ENCODE measurements around the gene WWOX.

The WWOX gene

DNA sequence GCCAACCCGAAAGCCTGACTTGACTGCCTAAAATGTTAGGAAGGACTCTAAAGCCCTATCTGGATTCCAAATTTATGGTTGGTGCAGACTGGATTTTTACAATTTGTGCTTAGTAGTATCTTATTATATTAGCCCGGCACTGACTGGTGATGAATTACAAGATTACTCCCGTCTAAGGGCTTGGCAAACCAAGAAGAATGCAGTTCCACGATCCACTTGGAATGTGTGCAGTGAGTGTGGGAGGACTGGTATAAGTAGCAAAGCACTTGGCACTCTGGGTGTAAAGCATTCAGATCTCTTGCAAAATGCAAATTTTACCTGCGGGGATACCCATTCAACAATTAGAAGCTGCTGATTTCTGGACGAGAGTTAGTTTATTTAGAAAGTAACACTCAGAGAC lies 961.7 kb downstream of the WWOX start:
- TF ChIP-seq, protein P1, sequence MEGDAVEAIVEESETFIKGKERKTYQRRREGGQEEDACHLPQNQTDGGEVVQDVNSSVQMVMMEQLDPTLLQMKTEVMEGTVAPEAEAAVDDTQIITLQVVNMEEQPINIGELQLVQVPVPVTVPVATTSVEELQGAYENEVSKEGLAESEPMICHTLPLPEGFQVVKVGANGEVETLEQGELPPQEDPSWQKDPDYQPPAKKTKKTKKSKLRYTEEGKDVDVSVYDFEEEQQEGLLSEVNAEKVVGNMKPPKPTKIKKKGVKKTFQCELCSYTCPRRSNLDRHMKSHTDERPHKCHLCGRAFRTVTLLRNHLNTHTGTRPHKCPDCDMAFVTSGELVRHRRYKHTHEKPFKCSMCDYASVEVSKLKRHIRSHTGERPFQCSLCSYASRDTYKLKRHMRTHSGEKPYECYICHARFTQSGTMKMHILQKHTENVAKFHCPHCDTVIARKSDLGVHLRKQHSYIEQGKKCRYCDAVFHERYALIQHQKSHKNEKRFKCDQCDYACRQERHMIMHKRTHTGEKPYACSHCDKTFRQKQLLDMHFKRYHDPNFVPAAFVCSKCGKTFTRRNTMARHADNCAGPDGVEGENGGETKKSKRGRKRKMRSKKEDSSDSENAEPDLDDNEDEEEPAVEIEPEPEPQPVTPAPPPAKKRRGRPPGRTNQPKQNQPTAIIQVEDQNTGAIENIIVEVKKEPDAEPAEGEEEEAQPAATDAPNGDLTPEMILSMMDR (IDR thresholded peaks at IDR 0.05; ENCODE audit: control insufficient read depth, insufficient read depth, low read depth, low read length, missing control alignments) = no peak
- H3K4me3 ChIP-seq (ENCODE audit: control insufficient read depth, low read depth, low read length) = no peak overlapping the region
- DNase-seq (ENCODE audit: low read depth) = no peak

DNA sequence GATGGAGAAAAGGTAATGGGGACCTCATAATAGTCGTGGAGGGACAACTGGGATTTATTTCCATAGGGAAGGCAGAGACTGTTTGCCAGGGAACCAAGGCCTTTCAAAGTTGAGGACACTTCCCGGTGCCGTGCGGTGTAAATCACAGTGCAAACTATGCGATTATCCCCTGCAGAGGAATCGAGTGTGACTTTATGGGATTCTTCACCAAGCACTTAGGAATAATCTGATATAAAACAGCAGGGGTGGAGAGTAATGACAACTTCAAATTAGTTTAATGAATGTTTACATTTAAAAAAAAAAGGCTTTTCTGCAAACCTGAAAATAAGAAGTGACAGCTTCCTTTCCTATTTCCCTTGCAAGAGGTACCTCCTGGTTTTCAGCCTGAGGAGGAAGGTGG lies 962.9 kb downstream of the WWOX start:
- no peak for DNase-seq (ENCODE audit: low read depth)
- no peak overlapping the region for H3K4me3 ChIP-seq (ENCODE audit: control insufficient read depth, low read depth, low read length)
- TF ChIP-seq, protein P1 (IDR thresholded peaks at IDR 0.05; ENCODE audit: control insufficient read depth, insufficient read depth, low read depth, low read length, missing control alignments) = no peak

DNA sequence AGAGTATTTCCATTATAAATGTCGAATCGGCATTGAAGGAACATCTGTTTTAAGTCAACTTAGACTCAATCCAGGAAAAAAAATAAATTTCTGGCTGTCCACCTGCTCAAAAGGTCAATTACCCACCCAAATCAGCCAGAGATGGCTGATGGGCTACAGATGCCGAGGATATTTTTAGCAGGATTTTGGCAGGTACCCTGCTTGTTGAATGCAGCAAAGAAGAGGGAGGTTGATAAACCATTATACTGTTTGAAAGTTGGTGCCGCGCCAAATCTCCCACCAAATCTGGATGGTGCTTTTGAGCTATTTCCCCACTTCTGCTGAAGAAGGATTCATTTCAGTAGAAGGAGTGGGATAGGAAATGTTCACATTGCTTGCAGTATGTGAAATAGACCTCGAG lies 963.4 kb downstream of the WWOX start:
- no peak for DNase-seq (ENCODE audit: low read depth)
- TF ChIP-seq, protein P1 (IDR thresholded peaks at IDR 0.05; ENCODE audit: control insufficient read depth, insufficient read depth, low read depth, low read length, missing control alignments) = no peak

DNA sequence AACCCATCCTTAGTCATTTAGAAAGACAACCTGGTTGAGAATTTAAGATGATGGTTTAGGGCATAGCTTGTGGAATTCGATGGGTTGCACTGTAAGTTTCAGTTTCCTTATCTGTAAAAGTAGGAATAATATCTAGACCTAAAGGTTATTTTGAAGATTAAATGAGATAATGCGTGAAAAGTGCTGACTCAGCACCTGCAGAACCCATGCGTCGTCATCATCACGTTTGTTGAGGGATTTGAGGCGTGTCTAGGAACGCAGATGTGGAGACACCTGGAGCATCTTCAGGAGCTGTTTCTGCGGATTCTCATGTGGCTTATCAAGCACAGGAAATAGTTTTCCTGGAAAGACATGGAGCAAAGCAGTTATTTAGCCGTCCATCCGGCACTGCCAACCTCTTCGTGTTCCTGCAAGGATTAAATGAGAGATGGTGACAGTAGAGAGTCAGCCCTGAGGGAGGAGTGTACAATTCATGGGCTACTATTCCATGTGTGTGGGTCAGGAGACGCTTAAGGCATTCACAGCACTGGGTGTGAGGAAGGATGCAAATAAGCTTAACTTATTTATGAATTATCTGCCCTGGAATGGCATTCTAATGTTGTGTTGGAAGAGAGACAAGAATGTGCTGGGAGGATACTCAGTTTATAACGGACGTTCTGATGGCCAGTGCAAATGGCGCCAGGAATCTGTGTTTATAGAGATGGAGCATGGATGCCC lies 965.0 kb downstream of the WWOX start:
- no peak for DNase-seq (ENCODE audit: low read depth)
- TF ChIP-seq, protein P1 (IDR thresholded peaks at IDR 0.05; ENCODE audit: control insufficient read depth, insufficient read depth, low read depth, low read length, missing control alignments) = no peak
- H3K4me3 ChIP-seq (ENCODE audit: control insufficient read depth, low read depth, low read length) = no peak overlapping the region

More for the DNA sequence above, 963.4 kb downstream of the WWOX start:
- H3K4me3 ChIP-seq (ENCODE audit: control insufficient read depth, low read depth, low read length) = no peak overlapping the region

DNA sequence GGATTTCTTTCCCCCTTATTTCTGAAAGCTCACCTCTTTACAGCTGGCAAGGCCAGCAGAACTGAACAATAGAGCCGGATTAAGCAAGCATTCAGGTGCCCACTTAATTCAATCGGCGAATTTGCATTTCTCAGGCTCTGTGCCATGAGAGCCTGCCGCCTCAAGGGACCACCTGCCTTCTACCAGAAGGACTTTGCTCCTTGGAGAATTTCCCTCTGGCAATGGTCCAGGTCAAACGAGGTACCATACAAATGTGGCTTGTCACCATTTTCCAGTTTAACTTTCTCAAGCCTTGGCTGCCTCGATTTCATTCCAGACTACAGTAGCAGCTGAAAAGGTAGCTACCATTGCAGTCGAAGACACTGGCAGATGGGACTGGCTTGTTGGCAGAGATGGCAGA lies 967.1 kb downstream of the WWOX start:
- TF ChIP-seq, protein P1 (IDR thresholded peaks at IDR 0.05; ENCODE audit: control insufficient read depth, insufficient read depth, low read depth, low read length, missing control alignments) = no peak
- no peak overlapping the region for H3K4me3 ChIP-seq (ENCODE audit: control insufficient read depth, low read depth, low read length)
- DNase-seq (ENCODE audit: low read depth) = no peak

DNA sequence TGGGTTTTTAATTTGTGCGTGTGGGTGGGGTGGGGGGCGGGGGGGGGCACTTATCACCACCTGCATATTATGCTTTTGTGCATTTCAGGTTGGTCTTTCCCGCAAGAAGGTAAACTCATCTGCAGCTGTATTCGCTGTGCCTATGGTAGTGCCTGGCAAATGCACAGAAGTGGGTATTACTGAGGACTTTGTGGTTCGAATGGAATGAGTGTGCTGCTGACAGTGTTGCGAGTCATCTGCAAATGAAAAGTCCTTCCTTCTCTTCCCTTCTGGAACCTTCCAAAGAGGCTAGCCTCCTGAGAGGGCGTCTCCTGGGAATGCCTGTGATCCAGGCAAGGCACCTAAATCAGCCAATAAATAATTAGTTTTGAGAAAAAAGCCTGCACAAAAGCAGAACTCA lies 968.1 kb downstream of the WWOX start:
- no peak for DNase-seq (ENCODE audit: low read depth)
- no peak overlapping the region for H3K4me3 ChIP-seq (ENCODE audit: control insufficient read depth, low read depth, low read length)
- TF ChIP-seq, protein P1 (IDR thresholded peaks at IDR 0.05; ENCODE audit: control insufficient read depth, insufficient read depth, low read depth, low read length, missing control alignments) = no peak
